ENCODE data around the gene SLC25A42. TPM values are rescaled to one million over a fixed set of nuclear protein-coding genes. Genes with fewer than 3 reads are reported as not detected.
"Not testable (repeated sequence)": the region's sequence is repeated elsewhere in the genome, so short reads cannot be mapped to it uniquely, and the experiment has no call there.

The SLC25A42 gene, protein sequence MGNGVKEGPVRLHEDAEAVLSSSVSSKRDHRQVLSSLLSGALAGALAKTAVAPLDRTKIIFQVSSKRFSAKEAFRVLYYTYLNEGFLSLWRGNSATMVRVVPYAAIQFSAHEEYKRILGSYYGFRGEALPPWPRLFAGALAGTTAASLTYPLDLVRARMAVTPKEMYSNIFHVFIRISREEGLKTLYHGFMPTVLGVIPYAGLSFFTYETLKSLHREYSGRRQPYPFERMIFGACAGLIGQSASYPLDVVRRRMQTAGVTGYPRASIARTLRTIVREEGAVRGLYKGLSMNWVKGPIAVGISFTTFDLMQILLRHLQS
- total RNA-seq, result 13.6 and 16.1 TPM in 2 replicates

- intact Hi-C loops (cut with micrococcal nuclease), result loop anchor here (1.0 to 2.0 kb wide), 8 partner anchors 29 to 541 kb away; partner anchors contain the start of genes BORCS8, COPE, DDX49 and ELL
Observed at GRCh38 chr19:19063183-19064097, at the start of gene SLC25A42. SLC25A42 (plus strand) TSS chr19:19063994; CDS start chr19:19096125, 32,131 bp downstream.

- intact Hi-C loops (cut with micrococcal nuclease), result no loop called here
Observed at GRCh38 chr19:19021115-19021514, 42.7 kb upstream of the SLC25A42 start.

DNA sequence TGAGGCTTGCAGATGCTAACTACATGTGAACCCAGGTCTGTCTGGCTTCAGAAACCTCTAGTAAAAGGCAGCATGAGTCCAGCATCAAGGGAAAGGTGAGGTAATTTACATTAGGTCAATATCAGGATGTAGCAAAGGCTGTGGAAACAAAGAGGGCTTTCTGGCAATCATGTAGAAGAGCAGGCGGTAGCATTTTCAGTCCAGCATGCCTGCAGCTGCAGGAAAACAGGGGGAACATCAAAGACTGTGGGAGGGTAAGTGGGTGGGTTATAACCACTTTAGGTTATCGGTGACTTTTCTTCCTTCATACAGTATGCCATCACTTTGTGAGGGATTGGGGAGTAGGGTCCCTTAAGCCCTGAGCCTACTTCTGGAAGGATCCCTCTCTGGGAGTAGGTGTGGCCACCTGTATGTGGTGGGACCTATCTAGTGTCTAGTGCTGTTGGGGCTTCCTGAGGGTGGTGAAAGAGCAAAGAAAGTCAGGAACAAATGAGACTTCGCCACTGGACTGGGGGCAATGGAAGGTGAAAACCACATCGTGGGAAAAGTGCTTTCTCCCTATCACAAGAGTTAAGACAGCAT, 41.3 kb upstream of the SLC25A42 start:
- intact Hi-C loops (cut with micrococcal nuclease), result no loop called here

- intact Hi-C loops (cut with micrococcal nuclease), result not testable (repeated sequence)
Observed at GRCh38 chr19:19023376-19023775, 40.4 kb upstream of the SLC25A42 start.

- intact Hi-C loops (cut with micrococcal nuclease), result no loop called here
Observed at GRCh38 chr19:19025861-19026260, 37.9 kb upstream of the SLC25A42 start.

GRCh38 chr19:19026299-19026971, 37.4 kb upstream of the SLC25A42 start:
- intact Hi-C loops (cut with micrococcal nuclease), result no loop called here

- intact Hi-C loops (cut with micrococcal nuclease), result no loop called here
Observed at GRCh38 chr19:19027228-19027627, 36.6 kb upstream of the SLC25A42 start.

DNA sequence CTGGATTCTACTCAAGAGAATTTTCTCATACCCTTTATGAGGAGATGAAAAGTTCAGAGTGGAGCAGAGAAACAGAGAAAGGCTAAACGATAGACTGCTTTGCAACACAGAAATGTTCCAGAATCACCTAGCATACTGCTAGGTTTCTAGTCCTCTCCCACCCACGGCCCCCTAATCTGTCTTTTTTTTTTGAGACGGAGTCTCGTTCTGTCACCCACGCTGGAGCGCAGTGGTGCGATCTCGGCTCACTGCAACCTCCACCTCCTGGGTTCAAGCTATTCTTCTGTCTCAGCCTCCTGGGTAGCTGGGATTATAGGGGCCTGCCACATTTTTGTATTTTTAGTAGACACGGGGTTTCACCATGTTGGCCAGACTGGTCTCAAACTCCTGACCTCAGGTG, 35.3 kb upstream of the SLC25A42 start:
- intact Hi-C loops (cut with micrococcal nuclease), result no loop called here

DNA sequence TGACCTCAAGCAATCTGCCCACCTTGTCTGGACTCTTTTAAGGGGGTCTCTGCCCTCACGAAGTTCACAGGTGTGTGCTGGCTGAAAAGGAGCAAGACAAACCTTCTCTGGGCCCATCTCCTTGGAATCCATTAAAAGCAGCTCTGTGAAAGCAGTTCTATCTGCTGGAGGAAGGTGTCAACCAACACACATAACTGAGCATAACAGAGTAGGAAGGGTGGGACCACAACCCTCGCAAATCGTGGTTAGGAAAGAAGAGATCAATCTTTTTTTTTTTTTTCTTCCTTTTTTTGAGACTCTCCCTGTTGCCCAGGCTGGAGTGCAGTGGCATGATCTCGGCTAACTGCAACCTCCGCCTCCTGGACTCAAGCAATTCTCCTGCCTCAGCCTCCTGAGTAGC, 31.9 kb upstream of the SLC25A42 start:
- intact Hi-C loops (cut with micrococcal nuclease), result loop anchor here (2.0 to 10.0 kb wide), 4 partner anchors 161 to 453 kb away; partner anchors contain the start of genes BORCS8, CRTC1, RFXANK and UPF1

DNA sequence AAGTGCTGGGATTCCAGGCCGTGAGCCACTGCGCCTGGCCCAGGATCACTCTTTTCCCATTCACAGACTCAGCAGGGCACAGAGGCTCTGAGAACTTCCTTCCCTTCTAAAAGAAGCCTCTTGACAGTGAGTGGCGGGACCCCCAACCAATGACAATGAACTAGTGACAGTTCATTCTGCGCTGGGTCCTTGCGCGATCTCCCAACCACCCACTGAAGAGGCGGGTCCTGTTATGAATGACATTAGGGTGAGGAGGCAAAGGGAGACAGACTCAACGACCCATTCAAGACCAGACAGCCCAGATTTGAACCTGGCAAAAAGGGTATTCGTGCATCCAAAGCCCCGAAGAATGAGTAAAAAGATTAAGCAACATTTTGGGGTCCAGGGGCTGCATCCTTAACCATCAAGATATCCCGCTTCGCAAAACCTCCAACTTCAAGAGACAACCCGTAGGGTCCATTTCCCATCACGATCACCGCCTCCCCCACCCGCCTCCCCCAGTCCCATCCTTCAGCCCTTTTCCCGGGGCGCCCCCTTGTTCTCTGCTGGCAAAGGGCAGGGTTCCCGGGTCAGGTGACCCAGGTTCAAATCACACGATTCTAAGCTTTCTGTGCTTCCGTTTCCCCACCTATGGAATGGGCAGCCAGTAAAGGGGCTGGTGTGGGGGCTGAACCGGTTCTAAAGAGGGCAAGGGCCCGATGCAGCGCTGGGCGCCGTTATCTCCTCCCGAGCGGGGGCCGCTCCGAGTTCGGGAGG, 31.2 kb upstream of the SLC25A42 start:
- intact Hi-C loops (cut with micrococcal nuclease), result loop anchor here (1.0 to 10.0 kb wide), 6 partner anchors 113 to 510 kb away; partner anchors contain the start of genes BORCS8, COPE, CRTC1 and DDX49

GRCh38 chr19:19033176-19033425, 30.7 kb upstream of the SLC25A42 start:
- intact Hi-C loops (cut with micrococcal nuclease), result loop anchor here (1.0 to 10.0 kb wide), 6 partner anchors 114 to 511 kb away; partner anchors contain the start of genes BORCS8, COPE, CRTC1 and DDX49

GRCh38 chr19:19033426-19034203, 30.2 kb upstream of the SLC25A42 start, which contains the start of the genes ARMC6 and SUGP2:
ARMC6 (plus strand) TSS chr19:19033603; CDS start chr19:19034210, 607 bp downstream.
SUGP2 (minus strand) TSS chr19:19033517; CDS start chr19:19031071, 2,446 bp downstream.
- intact Hi-C loops (cut with micrococcal nuclease), result loop anchor here (1.0 to 10.0 kb wide), 11 partner anchors 30 to 511 kb away; partner anchors contain the start of genes BORCS8, COPE, CRTC1 and DDX49

- intact Hi-C loops (cut with micrococcal nuclease), result loop anchor here (1.0 to 10.0 kb wide), 6 partner anchors 29 to 451 kb away; partner anchors contain the start of genes MAU2, SLC25A42, SUGP1 and TMEM161A
Observed at GRCh38 chr19:19034204-19034624, 29.6 kb upstream of the SLC25A42 start.

GRCh38 chr19:19039901-19040300, 23.9 kb upstream of the SLC25A42 start:
- intact Hi-C loops (cut with micrococcal nuclease), result loop anchor here (10.0 kb wide), 1 partner anchor 445 kb away; no protein-coding TSS in a partner anchor

DNA sequence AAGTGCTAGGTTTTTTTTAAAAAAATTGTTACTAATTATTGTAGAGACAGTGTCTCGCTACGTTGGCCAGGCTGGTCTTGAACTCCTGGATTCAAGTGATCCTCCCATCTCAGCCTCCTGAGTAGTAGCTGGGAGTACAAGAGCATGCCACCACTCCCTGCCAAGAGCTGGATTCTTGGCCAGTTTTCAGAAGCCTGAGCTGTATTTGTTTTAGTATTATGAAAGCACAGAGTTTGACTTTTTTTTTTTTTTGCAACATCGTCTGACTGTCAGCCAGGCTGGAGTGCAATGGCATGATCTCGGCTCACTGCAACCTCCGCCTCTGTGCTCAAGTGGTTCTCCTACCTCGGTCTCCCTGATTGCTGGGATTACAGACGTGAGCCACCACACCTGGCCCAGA, 23.4 kb upstream of the SLC25A42 start:
- intact Hi-C loops (cut with micrococcal nuclease), result no loop called here

GRCh38 chr19:19042732-19043280, 21.0 kb upstream of the SLC25A42 start:
- intact Hi-C loops (cut with micrococcal nuclease), result no loop called here

- intact Hi-C loops (cut with micrococcal nuclease), result no loop called here
Observed at GRCh38 chr19:19043481-19043880, 20.3 kb upstream of the SLC25A42 start.

DNA sequence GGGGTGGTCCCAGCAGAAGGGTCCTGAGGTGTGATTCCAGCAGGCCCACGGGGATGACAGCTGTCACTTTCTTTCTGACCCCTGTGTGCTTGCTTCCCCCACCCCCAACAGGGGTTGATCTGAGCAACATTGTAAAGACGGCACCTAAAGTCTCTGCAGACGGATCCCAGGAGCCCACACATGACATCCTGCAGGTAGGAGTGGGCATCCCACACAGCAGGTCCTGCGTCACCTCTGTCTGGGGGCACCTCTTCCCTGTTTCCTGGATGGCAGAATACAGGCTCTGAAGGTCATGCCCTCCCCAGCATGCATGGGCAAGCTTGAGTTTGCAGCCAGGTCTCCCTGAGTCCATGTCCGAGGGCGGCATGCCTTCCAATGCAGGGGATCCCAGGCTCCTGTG, 19.9 kb upstream of the SLC25A42 start:
- intact Hi-C loops (cut with micrococcal nuclease), result no loop called here

GRCh38 chr19:19049406-19049805, 14.4 kb upstream of the SLC25A42 start:
- intact Hi-C loops (cut with micrococcal nuclease), result no loop called here
